Stimulated activated CD8-positive, alpha-beta memory T cell treated with anti-CD3 and anti-CD28 coated beads, Interleukin-4, amount 100 ng/mL, for 48 hours (primary cell): ENCODE results near the gene BAHD1.
"Not testable (repeated sequence)": the region's sequence is repeated elsewhere in the genome, so short reads cannot be mapped to it uniquely, and the experiment has no call there.

Experiments used
- DNase-seq: peaks from one replicate; pipeline ENCODE4 v3.0.0-alpha.2; 2020

The BAHD1 gene

DNA sequence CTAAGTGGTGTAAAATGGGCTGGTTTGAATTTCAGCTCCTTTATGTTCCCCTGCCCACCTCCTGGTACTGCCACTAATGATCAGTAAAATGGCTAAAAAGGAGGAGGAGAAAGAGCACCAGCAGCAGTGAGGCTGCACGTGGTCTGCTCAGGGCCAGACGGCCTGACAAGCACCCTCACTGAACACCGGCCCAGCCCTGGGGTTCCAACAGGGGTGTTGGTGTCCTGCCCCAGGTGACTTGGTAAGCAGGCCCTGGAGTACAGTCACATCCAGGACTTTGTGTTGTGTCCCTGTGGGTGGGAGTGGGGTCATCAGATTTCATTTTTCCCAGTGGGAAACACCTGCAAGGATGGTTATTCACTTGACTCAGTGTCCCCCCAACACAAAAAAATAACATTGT, 5.4 kb downstream of the BAHD1 start:
- DNase-seq, result no peak

DNA sequence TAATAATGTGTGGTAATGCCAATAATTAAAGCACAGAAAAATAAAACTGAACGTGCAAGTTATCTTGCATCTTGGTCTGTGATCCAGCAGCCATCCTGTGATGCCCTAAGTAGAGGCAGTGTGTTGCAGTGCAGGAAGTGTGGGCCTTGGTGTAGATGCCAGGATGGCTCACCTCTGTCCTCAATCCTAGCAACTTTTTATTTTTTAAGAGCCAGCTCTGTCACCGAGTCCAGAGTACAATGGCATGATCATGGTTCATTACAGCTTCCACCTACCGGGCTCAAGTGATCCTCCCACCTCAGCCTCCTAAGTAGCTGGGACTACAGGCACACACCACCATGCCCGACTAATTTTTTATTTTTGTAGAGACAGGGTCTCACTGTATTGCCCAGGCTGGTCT, 7.6 kb downstream of the BAHD1 start:
- DNase-seq, result no peak

DNA sequence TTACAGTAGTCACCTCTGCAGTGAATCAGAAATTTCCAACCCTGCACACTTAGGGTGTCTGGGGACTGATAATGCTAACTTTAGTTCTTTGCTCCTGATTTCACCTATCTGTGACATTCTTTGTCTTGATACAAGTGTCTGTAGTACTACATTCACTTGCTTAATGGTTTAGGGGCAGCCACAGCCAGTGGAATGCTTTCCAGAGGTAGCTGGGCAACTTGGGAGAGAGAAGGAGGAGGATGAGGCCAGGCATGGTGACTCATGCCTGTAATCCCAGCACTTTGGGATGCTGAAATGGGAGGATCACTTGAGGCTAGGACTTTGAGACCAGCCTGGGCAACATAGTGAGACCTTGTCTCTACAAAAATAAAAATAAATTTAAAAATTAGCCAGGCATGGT, 8.5 kb downstream of the BAHD1 start:
- no peak for DNase-seq

DNA sequence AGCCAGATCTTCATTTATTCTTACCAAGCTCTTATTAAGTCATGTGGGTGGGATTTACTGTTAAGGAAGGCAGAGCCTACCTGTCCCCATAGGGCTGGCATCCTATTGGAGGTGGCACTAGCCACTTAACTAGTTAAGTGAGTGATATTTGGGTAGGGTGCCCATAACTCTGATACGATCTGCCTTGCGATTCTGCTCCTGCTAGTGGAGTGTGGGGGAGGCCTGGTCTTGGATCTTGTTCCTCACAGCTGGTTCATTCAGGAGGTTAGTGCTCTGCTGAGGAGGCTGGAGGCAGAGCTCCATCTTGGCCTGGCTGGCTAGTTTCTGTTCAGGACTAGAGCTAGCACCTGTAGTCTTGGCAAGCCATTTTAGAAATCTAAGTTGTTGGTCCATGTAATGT, 9.3 kb downstream of the BAHD1 start:
- no peak for DNase-seq

DNA sequence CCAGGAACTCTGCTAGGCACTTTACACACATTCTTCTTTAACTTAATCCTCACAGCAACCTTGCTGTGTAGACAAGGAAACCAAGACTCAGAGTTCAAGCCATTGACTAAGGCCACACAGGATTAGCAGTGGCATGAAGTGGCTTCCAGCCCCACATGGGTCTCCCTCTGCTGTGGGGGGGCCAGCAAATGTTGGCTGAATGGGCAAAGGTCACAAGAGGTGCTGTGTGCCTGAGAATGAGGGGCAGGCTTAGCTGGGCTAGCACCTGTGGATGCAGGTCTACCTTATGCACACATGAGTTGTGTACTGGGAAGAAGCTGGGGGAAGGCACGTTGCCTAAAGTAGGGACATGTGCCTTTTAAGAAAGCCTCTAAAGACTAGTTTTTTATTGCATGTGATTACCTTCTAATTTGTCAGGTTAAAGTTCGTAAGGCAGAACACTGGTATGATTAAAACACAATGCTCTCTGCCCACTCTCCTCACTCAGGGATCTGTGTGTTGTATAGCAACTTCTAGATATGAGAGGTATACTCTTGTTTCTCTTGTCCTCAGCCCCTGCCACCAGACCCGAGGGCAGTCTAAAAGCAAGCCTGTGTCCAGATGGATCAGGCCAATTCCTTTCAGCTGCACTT, 10.9 kb downstream of the BAHD1 start:
- DNase-seq, result no peak

DNA sequence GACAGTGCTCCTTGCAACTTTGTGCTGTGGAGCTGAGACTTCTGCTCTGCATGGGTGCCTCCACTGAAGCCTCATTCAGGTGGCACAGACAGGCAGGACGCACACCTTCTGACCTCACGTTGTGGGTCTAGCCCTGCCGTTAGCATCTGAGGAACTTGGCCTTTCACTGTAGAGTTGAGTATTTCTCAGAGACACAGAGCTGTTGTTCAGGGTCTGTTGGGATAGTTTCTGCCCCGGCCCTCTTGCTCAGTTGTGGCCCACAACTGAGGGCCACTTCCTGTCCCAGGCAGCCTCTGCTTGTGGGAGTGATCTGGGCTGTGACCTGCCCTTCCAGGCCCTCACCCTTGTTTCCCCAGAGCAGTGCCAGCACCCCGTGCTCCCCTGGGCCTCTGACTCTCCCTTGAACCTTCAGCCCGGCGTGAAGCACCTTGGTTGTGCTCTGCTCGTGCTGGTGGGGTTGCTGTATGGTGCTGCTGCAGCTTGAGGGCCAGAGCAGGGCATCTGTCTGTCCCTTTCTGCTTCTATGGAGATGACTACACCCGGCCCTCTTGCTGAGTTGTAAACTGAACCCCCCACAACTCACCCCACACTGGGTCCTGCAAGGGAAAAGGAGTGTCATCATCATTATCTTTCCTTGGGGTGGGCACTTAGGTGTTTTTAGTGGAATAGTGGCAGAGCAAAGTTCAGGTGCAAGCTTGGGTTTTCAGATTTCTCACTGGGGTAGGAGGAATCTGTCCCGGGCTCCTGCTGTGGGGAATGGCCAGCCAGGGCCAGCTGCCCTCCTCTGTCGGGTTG, 11.7 kb downstream of the BAHD1 start:
- no peak for DNase-seq

DNA sequence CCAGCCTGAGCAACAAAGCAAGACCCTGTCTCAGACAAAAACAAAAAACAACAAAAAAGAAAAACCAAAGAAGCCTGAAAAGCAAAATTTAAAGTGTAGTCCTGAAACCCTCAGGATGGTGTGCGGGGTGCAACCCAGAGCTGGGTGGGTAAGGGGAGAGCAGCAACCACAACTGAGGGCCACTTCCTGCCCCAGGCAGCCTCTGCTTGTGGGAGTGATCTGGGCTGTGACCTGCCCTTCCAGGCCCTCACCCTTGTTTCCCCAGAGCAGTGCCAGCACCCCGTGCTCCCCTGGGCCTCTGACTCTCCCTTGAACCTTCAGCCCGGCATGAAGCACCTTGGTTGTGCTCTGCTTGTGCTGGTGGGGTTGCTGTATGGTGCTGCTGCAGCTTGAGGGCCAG, 13.2 kb downstream of the BAHD1 start:
- not testable (repeated sequence) for DNase-seq

DNA sequence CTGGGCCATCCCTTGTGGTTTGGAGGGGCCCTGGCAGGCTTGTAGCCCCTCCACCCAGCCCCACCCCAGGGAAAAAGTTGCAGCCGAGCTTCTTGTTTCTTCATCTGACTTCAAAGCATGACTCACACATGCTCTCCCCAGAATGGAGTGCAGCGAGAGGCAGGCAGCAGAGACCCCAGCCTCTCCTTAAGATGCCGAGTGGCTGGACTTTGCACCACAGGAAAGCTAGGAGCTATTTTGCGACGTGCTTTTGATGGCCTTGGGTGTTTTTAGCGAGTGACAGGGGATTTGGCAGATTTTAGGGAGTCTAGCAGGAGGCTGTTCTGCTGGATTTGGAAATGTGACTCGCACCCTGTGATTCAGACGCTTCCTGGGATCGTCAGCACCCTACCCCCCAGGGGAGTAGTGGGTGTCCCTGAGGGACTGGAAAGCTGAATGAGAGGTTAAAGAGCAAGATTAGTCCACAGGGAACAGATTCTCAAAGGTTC, 14.2 kb downstream of the BAHD1 start:
- DNase-seq, result no peak

DNA sequence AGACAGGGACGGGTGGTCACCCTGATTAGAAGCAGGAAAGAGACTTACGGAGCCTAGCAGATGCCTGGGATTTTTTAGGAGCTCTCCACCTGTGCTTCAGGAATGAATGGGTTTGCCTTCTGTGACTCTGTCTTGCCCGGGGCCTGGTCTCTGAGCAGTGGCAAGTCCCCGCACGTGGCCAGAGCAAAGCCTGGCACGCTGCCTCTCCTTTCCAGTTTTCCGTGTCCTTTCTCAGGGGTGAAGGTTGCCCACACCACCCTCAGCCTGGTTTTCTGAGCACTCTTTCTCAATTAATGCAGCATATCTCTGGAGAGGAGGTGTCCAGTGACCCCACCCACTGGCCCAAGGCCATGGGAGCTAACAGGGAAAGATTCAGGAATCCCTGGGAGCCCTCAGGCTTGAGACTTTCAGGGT, 15.6 kb downstream of the BAHD1 start:
- no peak for DNase-seq

DNA sequence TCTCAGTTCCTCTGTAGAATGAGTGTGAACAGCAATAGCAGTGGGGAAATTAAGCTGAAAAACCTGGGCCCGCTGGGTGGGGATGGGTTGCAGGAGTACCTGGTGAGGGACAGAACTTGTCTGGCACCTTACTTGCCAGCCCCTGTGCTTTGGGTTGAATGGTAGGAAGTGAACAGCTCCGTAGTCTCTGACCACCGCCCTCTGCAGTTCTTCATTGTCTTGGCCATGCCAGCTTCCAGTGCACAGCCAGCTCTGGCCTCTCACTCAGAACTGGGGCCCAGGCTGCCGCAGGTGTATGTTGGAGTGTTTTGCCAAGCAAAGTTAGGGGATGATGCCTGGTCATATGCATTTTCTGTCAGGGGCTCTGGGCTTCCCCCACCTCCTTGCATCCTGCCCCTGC, 16.0 kb downstream of the BAHD1 start:
- DNase-seq, result no peak

DNA sequence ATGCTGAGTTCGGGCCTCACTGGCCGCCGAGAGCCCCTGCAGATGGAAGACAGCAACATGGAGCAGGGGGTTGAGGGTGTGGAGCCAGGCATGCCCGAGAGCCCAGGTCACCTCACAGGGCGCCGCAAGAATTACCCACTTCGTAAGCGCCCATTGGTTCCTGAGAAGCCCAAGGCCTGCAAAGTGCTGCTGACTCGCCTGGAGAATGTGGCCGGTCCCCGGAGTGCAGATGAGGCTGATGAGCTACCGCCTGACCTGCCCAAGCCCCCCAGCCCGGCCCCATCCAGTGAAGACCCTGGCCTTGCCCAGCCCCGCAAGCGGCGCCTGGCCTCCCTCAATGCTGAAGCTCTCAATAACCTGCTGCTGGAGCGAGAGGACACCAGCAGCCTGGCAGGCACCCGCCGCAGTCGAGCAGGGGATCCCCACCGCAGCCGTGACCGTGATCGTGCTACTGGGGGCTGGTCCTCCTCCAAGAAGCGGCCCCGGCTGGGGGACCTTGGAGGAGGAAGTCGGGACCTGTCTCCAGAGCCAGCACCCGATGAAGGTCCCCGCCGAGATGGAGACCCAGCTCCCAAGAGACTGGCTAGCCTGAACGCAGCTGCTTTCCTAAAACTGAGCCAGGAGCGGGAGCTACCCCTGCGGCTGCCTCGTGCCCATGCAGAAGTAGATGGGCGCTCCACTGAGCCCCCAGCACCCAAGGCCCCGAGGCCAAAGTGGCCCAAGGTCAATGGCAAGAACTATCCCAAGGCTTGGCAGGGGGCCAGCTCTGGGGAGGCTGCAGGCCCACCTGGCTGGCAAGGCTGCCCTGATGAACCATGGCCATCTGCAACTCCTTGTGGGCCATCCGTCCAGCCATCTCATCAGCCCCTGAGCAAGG, 18.0 kb downstream of the BAHD1 start:
- no peak for DNase-seq

DNA sequence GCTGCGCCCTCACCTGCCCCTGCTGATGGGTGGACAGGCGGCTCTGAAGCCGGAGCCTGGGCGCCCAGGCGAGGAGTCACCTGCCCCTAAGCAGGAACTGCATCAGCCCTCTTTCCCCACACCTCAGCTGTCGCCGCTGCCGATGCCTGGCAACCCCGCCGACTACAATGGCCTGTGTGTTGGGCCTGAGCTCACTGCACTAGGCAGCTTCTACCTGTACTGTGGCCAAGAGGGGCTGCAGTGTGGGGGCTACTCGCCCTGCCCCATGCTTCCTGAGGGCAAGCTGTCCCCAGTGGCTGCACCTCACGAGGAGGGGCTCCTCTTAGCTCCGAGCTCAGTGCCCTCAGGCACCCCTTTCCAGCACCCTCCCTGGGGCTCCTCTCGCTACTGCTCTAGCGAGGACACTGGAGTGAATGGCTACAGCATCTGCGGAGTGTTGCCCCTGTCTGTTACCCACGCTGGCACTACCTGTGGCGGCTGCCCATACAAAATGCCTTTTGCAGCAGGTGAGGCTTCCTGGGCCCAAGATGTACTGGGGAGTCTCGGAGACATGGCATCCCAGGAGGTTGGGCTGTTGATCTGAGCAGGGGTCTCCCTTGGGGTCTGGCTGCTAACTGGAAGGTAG, 18.8 kb downstream of the BAHD1 start:
- no peak for DNase-seq

DNA sequence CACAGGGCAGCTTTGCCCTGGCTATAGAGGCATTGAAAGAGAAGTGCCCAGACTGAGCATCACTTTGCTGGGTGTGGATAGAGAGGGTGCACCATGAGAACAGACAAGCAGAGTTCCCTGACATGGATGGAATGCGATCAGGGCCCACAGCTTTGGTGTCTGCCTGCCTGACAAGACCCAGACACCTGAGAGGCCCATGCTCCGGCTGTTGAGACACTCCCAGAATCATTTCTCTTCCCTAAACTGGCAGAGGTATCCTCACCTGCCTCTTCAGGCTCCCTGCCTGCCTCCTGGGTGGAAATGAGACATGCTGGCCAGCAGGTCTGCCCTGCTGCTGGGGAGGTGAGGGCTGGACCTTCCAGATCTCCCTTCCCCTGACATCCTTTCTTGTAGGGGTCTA, 19.7 kb downstream of the BAHD1 start:
- DNase-seq, result no peak

DNA sequence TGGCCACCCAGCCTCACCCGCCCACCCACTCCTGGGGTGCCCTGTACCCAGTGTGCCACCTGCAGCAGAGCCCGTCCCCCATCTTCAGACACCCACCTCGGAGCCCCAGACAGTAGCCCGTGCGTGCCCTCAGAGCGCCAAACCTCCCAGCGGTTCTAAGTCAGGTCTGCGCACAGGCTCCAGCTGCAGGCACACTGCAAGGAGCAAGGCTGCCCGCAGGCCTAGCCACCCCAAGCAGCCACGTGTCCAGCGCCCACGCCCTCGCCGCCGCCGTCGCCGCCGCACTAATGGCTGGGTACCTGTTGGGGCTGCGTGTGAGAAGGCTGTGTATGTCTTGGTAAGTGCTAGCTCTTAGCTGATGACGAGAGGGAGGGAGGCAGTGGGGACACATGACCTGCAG, 21.2 kb downstream of the BAHD1 start:
- no peak for DNase-seq

DNA sequence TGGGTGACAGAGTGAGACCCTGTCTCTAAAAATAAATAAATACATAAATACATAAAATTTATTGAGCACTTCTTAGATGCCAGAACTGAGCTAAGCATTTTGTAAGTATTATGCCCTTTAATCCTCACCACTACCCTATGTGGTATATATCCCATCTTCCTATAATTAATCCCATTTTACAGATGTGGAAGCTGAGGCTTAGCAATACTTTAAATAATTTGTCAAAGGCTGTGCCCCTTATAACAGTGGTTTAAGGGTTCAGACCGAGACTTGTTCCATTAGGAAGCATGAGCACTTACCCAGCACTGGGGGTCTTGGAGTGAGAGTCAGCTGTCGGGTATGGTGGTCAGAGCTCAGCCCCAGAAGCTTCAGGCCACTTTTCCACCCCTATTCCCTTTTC, 22.5 kb downstream of the BAHD1 start:
- no peak for DNase-seq

DNA sequence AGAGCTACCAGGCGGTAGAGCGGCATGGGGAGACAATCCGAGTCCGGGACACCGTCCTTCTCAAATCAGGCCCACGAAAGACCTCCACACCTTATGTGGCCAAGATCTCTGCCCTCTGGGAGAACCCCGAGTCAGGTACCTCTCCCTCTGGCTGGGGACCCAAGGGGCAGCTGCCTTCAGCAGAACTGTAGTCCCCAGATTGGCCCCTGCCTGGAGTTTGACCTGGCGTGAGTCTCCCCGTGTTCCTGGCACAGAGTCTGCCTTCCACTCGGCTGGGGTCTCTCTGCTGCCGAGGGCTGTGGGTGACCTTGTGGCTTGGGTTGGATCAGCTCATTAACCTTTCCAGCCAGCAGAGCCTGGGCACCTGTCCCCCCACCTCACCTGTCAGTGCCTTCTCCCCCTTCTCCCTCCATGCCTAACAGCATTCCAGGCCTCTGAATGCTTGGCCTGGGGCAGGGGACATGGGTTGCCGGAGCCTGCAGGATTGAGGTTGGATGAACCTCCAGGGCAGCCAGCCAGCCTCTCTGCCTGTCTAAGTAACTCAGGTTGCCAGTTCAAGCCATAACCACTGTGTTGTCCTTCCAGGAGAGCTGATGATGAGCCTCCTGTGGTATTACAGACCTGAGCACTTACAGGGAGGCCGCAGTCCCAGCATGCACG, 23.3 kb downstream of the BAHD1 start:
- DNase-seq, result no peak

DNA sequence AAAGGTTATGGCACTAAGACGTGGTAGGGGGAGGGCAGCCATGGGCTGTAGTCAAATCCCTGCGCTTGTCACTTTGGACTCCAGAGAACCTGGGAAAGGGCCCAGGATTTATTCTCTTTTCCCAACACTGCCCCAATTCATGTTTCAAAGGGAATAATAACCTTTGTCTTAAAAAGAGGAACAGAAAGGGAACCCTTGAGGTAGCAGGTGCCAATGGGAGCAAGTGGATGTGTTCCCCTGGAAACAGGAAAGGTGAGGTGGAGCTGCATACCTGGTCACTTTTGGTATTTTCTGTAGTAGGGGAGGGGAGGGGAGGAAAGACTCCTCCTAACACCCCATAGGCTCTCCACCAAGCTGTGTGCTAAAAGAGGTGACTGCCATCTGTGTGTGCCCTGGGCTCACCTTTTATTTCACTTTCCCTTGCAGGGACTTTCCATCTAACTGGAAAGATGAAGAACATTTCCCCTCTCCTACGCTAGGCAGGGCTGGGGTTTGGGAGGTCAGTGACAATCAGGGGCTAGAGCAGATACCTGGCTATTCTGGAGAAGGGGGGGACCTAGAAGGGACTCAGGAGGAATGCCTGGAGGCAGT, 23.9 kb downstream of the BAHD1 start:
- DNase-seq, result no peak

DNA sequence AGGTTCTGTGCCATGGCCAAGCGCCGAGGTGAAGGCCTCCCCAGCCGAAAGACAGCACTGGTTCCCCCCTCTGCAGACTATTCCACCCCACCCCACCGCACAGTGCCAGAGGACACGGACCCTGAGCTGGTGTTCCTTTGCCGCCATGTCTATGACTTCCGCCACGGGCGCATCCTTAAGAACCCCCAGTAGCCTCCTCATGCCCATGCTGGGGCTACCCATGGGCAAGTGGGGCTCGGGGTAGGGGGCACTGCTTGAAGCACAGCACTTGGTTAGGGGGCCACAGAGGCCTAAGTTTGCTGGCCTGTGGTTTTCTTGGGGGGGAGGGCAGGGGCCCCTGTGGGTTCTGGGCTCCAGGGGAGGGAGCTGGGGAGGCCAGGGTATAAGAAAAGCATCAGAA, 25.2 kb downstream of the BAHD1 start:
- DNase-seq, result no peak

DNA sequence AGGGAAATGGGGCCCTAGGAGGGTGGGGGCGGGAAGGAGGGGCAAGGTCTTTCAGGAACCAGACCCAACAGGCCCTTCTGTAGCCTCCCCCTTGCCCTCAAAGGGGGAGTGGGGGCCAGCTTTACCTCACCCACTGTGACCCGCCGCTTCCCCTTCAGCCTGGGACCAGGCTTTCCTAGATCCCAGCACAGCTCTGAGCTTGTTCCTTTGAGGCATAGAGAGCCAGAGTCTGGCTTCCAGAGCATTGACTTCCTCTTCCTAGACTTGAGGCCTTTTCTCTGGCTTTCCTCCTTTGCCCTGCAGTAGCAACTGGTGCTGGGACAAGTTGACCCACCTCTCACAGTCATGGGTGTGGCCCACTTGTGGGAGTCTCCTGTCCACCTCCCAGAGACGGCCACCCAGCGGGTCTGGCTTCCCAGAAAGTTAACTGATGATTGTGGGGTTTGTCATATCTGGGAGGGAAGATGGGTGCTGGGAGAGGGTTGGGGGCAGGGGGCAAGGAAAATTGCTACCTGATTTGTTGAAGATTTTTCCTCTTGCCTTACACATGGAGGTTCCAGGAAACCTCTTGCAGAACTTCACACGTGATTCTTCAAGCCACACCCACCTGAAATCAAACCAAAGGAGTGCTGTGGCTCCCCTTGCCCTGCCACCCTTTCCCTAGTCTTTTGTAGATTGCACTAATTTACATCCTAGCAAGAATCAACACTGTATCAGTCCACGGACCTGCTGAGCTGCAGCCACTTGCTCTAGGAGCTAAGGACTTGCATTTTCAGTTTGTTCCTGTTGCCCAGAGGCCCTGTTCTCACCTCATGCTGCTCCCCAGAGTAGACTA, 25.9 kb downstream of the BAHD1 start:
- DNase-seq, result no peak

DNA sequence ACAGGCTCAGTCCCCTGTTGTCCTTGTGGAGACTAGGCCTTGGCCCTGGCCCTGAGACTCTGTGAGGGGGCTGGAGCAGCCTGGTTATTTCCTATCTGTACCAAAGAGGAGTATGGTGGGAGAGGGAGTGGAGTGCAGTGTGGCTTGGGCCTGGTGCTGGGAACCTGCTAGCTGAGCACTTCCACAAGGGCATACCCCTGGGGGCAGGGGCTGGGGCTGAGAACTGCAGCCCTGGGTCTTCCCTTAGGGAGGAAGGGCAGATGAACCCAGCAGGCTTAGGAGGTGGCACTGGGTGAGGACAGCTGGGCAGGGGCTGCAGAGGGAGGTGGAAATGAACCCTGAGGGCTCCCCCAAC, 26.5 kb downstream of the BAHD1 start:
- no peak for DNase-seq

DNA sequence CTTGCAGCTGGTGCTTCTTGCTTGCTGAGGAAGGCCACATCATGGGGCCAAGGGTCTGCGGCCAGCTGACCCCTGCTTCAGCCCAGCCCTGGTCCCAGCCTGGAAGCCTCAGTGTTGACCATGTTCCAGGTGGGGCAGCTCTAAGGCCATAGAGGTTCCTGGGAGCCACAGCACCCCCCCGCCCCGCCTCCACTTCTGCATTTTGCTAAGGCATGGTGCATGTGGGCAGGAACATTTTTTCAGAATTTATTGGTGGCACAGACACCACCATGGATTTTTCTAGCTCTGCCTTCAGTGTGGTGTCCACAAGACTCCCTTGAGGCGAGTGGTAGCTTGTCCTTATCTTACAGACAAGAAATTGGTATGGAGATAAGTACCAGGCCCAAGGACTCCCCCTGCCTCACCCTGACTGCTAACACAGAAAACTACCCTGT, 28.2 kb downstream of the BAHD1 start:
- DNase-seq, result no peak
